Fibroblast of lung (primary cell): Measurements from ENCODE around the gene OR51A2. TPM values are rescaled to one million over a fixed set of nuclear protein-coding genes. Genes with fewer than 3 reads are reported as not detected.

Experiments used
- DNase-seq, 2 donors: peaks; one replicate each; pipeline versions ENCODE4 v3.0.0 to v3.0.0-alpha.2; 2010; ENCODE audit warnings: low read depth in 2 of 2
- H2AFZ ChIP-seq: 2 replicates; pipeline ENCODE4 v1.5.1; 2012; ENCODE audit warnings: low read length, control low read depth, inconsistent platforms
- H3K27ac ChIP-seq: 2 replicates; pipeline ENCODE4 v1.5.1; 2011; ENCODE audit warnings: low read length, control low read depth; ENCODE audit not compliant: insufficient read depth
- H3K27me3 ChIP-seq: 2 replicates; pipeline ENCODE4 v1.5.1; 2011; ENCODE audit warnings: mild to moderate bottlenecking, low read length; ENCODE audit not compliant: control insufficient read depth, insufficient read depth
- H3K36me3 ChIP-seq: 2 replicates; pipeline ENCODE4 v1.5.1; 2011; ENCODE audit warnings: low read length; ENCODE audit not compliant: control insufficient read depth, insufficient read depth
- H3K4me1 ChIP-seq: 2 replicates; pipeline ENCODE4 v1.5.1; 2011; ENCODE audit warnings: low read length; ENCODE audit not compliant: control insufficient read depth, insufficient read depth; ENCODE audit errors: extremely low read depth
- H3K4me2 ChIP-seq: 2 replicates; pipeline ENCODE4 v1.5.1; 2011; ENCODE audit warnings: low read length, control low read depth; ENCODE audit not compliant: insufficient read depth; ENCODE audit errors: extremely low read depth
- H3K4me3 ChIP-seq, 4 experiments: fragments of 200-600 bp in 1 of 4; sonication (generic) in 1 of 4; replicated peaks in 1 of 4; 2 replicates each; pipeline ENCODE4 v1.5.1; 2011 to 2016; ENCODE audit warnings: low read length in 4 of 4, low read depth in 3 of 4, mild to moderate bottlenecking in 3 of 4, control low read depth in 2 of 4, inconsistent platforms in 1 of 4, mixed read lengths in 1 of 4; ENCODE audit not compliant: insufficient read depth in 1 of 4; ENCODE audit errors: control extremely low read depth in 1 of 4
- H3K79me2 ChIP-seq: 2 replicates; pipeline ENCODE4 v1.5.1; 2012; ENCODE audit warnings: mild to moderate bottlenecking, low read length, inconsistent platforms; ENCODE audit not compliant: control insufficient read depth, insufficient read depth
- H3K9ac ChIP-seq: 2 replicates; pipeline ENCODE4 v1.5.1; 2011; ENCODE audit warnings: mild to moderate bottlenecking, low read length, control low read depth; ENCODE audit not compliant: insufficient read depth
- H3K9me3 ChIP-seq: 2 replicates; pipeline ENCODE4 v1.5.1; 2012; ENCODE audit warnings: low read depth, low read length; ENCODE audit not compliant: control insufficient read depth, insufficient read depth
- H4K20me1 ChIP-seq: 2 replicates; pipeline ENCODE4 v1.5.1; 2011; ENCODE audit warnings: low read length; ENCODE audit not compliant: control insufficient read depth, insufficient read depth; ENCODE audit errors: extremely low read depth
- CTCF ChIP-seq, 2 donors: IDR thresholded peaks in 1 of 2; conservative IDR thresholded peaks in 1 of 2; 1 replicate in 1 of 2; 2 replicates in 1 of 2; pipeline ENCODE4 v1.5.1; 2011 to 2012; ENCODE audit warnings: low read length in 2 of 2, control low read depth in 1 of 2, inconsistent platforms in 1 of 2, low read depth in 1 of 2, mild to moderate bottlenecking in 1 of 2
- EZH2 ChIP-seq: IDR thresholded peaks from 2 replicates; pipeline ENCODE4 v1.5.1; 2012; ENCODE audit warnings: low read length, control low read depth, mild to moderate bottlenecking; ENCODE audit errors: missing control alignments
- polyA plus RNA-seq, 2 donors: library from polyadenylated mRNA; depleted of rRNA in 1 of 2; stranded (reverse) in 1 of 2; unstranded in 1 of 2; fragments of >200 nt; gene quantifications; 2 replicates each; pipeline ENCODE4 v1.2.1, GENCODE V29; 2011 to 2012; ENCODE audit warnings: missing spikeins in 1 of 2
- total RNA-seq: library from RNA; depleted of rRNA; stranded (reverse); fragments of >200 nt; gene quantifications from 2 replicates; pipeline ENCODE4 v1.2.1, GENCODE V29; 2014

Gene OR51A2
- total and polyA plus RNA-seq, 2 donors (not counting 1 experiment from before 2014, with no cell fraction given): not detected

DNA sequence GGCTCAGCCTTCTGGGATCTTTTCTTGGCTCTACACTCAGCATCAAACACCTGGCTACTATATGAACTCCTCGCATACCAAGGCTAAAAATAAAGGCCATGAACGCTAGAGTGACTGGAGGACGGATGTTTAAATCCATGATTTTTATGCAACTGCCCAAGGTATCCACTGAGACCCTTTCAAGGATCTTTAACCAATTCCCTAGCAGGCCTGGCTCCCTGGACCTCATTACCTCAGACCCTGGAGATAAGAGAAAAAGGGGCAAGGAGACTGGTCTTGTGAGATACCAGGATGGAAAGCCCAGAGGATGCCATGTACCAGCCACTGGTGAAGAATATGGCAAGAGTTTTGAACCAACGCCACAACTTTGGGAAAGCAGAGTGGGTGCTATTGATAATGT, 36.3 kb downstream of the OR51A2 start, which contains the start of gene OR51G2:
OR51G2 (minus strand) TSS at position 101 of the 400 bp plus-strand sequence. CDS start 3,687 bp downstream, outside the sequence.
- H3K4me2 ChIP-seq: no peak within 1 kb of the TSS
- no peaks in the 10 kb centered on the region for H3K79me2 ChIP-seq
- no peak for DNase-seq
- H4K20me1 ChIP-seq: no peaks in the 10 kb centered on the region
- H3K4me3 ChIP-seq: no peak within 1 kb of the TSS
- H3K27ac ChIP-seq: no peak within 1 kb of the TSS
- no peak within 1 kb of the TSS for H3K9ac ChIP-seq
- TF ChIP-seq EZH2 (no peak), CTCF (conservative IDR thresholded peaks at IDR 0.05 in 1 of 2, IDR thresholded peaks at IDR 0.05 in 1 of 2; ENCODE audit: low read depth in 1 of 2, low read length in 2 of 2) (no peak)
- no peaks in the 10 kb centered on the region for H3K9me3 ChIP-seq
- H3K4me1 ChIP-seq: no peaks in the 10 kb centered on the region
- no peaks in the 10 kb centered on the region for H3K27me3 ChIP-seq
- H3K36me3 ChIP-seq: no peaks in the 10 kb centered on the region
- no peak within 1 kb of the TSS for H2AFZ ChIP-seq

DNA sequence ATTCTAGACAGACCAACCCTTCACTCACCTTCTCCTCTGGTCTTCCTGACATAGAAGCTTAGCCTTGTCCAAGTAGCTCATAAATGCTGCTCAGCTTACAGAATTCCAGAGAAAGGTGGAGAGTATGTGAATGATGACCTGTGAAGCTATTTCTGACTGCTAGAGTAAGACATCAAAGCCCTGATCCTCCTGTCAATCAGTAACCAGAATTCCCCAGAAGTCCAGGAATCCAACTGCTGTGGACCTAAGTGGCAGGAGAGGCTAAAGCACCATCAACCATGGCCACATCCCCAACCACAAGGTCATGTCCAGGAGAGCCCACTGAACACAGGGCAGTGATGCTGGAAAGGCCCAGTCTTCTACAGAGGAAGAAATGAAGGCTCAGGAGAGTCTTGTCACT, 38.9 kb downstream of the OR51A2 start:
- H3K27ac ChIP-seq: no peak overlapping the region
- H3K9me3 ChIP-seq: no peaks in the 10 kb centered on the region
- H3K9ac ChIP-seq: no peak overlapping the region
- DNase-seq: no peak
- no peaks in the 10 kb centered on the region for H4K20me1 ChIP-seq
- no peaks in the 10 kb centered on the region for H3K36me3 ChIP-seq
- H3K4me2 ChIP-seq: no peak overlapping the region
- no peak for TF ChIP-seq EZH2
- TF ChIP-seq CTCF (conservative IDR thresholded peaks at IDR 0.05 in 1 of 2, IDR thresholded peaks at IDR 0.05 in 1 of 2; ENCODE audit: low read depth in 1 of 2, low read length in 2 of 2): no peak
- no peak overlapping the region for H3K4me3 ChIP-seq
- H2AFZ ChIP-seq: no peak overlapping the region
- H3K27me3 ChIP-seq: no peaks in the 10 kb centered on the region
- H3K79me2 ChIP-seq: no peaks in the 10 kb centered on the region
- no peaks in the 10 kb centered on the region for H3K4me1 ChIP-seq

Other genes with a start within 250 kb of the OR51A2 start
- not detected in 2 replicates for gene OR51F1, start 185.8 kb downstream of the OR51A2 start, total RNA-seq
- not detected in 2 replicates for gene OR51F1, start 185.8 kb downstream of the OR51A2 start, polyA plus RNA-seq
- gene OR52R1, start 151.3 kb downstream of the OR51A2 start, total RNA-seq: not detected in 2 replicates
- gene OR52R1, start 151.3 kb downstream of the OR51A2 start, polyA plus RNA-seq: not detected in 2 replicates
- not detected in 2 replicates for gene OR51F2, start 134.4 kb downstream of the OR51A2 start, total RNA-seq
- gene OR51F2, start 134.4 kb downstream of the OR51A2 start, polyA plus RNA-seq: not detected in 2 replicates
- not detected in 2 replicates for gene OR51S1, start 106.5 kb downstream of the OR51A2 start, total RNA-seq
- not detected in 2 replicates for gene OR51S1, start 106.5 kb downstream of the OR51A2 start, polyA plus RNA-seq
- gene OR51T1, start 73.8 kb downstream of the OR51A2 start, total RNA-seq: not detected in 2 replicates
- gene OR51T1, start 73.8 kb downstream of the OR51A2 start, polyA plus RNA-seq: not detected in 2 replicates
- not detected in 2 replicates for gene OR51A7, start 51.9 kb downstream of the OR51A2 start, total RNA-seq
- gene OR51A7, start 51.9 kb downstream of the OR51A2 start, polyA plus RNA-seq: not detected in 2 replicates
- not detected in 2 replicates for gene OR51G2, start 36.4 kb downstream of the OR51A2 start, total RNA-seq
- gene OR51G2, start 36.4 kb downstream of the OR51A2 start, polyA plus RNA-seq: not detected in 2 replicates
- not detected in 2 replicates for gene OR51G1, start 31.4 kb downstream of the OR51A2 start, total RNA-seq
- not detected in 2 replicates for gene OR51G1, start 31.4 kb downstream of the OR51A2 start, polyA plus RNA-seq
- not detected in 2 replicates for gene OR51A4, start 8.1 kb downstream of the OR51A2 start, total RNA-seq
- gene OR51A4, start 8.1 kb downstream of the OR51A2 start, polyA plus RNA-seq: not detected in 2 replicates
- gene OR51L1, start 39.1 kb upstream of the OR51A2 start, total RNA-seq: not detected in 2 replicates
- gene OR51L1, start 39.1 kb upstream of the OR51A2 start, polyA plus RNA-seq: not detected in 2 replicates
- not detected in 2 replicates for gene OR52J3, start 90.8 kb upstream of the OR51A2 start, total RNA-seq
- gene OR52J3, start 90.8 kb upstream of the OR51A2 start, polyA plus RNA-seq: not detected in 2 replicates
- gene OR52E2, start 103.9 kb upstream of the OR51A2 start, total RNA-seq: not detected in 2 replicates
- gene OR52E2, start 103.9 kb upstream of the OR51A2 start, polyA plus RNA-seq: not detected in 2 replicates
- not detected in 2 replicates for gene OR52E1, start 113.9 kb upstream of the OR51A2 start, total RNA-seq
- not detected in 2 replicates for gene OR52E1, start 113.9 kb upstream of the OR51A2 start, polyA plus RNA-seq
- not detected in 2 replicates for gene OR52A5, start 182.6 kb upstream of the OR51A2 start, total RNA-seq
- not detected in 2 replicates for gene OR52A5, start 182.6 kb upstream of the OR51A2 start, polyA plus RNA-seq
- not detected in 2 replicates for gene OR52A1, start 199.0 kb upstream of the OR51A2 start, total RNA-seq
- not detected in 2 replicates for gene OR52A1, start 199.0 kb upstream of the OR51A2 start, polyA plus RNA-seq
- gene OR51V1, start 245.0 kb upstream of the OR51A2 start, total RNA-seq: not detected in 2 replicates
- not detected in 2 replicates for gene OR51V1, start 245.0 kb upstream of the OR51A2 start, polyA plus RNA-seq